HG03571 (cell line): Measurements from ENCODE around the gene SYDE1.
"Not testable (repeated sequence)": the region's sequence is repeated elsewhere in the genome, so short reads cannot be mapped to it uniquely, and the experiment has no call there.

Source experiments
- ATAC-seq: cut with Tn5 transposase; IDR thresholded peaks from one replicate; pipeline ENCODE4 v1.9.1; 2021; ENCODE audit not compliant: unreplicated experiment

Gene SYDE1, protein sequence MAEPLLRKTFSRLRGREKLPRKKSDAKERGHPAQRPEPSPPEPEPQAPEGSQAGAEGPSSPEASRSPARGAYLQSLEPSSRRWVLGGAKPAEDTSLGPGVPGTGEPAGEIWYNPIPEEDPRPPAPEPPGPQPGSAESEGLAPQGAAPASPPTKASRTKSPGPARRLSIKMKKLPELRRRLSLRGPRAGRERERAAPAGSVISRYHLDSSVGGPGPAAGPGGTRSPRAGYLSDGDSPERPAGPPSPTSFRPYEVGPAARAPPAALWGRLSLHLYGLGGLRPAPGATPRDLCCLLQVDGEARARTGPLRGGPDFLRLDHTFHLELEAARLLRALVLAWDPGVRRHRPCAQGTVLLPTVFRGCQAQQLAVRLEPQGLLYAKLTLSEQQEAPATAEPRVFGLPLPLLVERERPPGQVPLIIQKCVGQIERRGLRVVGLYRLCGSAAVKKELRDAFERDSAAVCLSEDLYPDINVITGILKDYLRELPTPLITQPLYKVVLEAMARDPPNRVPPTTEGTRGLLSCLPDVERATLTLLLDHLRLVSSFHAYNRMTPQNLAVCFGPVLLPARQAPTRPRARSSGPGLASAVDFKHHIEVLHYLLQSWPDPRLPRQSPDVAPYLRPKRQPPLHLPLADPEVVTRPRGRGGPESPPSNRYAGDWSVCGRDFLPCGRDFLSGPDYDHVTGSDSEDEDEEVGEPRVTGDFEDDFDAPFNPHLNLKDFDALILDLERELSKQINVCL

DNA sequence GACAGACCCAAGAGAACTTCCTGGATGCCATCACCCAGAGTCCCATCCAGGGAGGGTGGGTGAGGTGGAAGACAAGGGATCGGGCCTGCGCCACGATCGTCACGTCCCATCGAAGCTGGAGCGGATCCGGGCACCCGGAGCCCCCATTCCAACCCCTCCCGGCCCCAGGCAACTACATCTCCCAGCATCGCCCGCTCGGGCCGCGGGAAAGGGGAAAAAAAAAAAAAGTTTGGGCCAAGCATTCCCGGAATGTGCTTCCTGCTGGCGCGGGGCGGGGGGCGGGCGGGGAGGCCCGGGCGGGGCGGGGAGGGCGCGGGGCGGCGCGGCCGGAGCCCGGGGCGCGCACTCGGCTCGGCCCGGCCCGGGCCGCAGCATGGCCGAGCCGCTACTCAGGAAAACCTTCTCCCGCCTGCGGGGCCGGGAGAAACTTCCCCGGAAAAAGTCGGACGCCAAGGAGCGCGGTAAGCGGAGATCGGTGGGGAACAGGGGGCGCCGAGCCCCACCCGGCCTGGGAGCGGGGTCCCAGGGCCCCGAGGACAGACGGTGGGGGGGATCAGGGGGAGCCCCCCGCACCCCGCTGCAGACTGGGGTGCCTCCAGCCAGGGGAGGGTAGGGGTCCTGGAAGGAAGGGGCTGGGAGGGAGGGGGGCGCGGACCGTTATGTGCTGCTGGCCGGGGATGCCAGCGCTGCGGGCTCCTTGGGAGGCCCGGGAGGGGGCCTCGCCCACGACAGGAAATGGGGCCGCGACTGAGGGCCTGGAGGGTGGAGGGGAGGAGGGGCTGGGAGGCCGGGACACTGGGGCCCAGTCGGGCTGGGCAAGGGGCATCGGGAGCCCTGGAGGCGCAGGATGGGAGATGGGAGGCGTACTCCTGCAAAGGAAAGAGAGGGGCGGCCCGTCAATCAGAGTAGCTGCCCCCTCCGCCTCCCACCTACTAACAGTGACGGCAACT, at the start of gene SYDE1:
Gene SYDE1 (plus strand): TSS at position 341 of the 950 bp plus-strand sequence. CDS start 33 bp downstream, at position 374.
- no peak for ATAC-seq

DNA sequence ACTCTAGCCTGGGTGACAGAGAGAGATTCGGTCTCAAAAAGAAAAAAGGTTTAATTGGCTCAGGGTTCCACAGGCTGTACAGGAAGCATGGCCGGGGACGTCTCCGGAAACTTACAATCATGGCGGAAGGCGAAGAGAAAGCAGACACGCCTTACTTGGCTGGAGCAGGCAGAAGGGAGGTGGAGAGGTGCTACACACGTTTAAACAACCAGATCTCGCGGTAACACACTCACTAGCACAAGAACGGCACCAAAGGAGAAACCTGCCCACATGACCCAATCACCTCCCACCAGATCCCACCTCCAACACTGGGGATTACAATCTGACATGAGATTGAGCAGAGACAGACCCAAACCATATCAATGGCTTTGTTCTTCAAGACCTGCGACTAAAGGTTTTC, 45.2 kb upstream of the SYDE1 start:
- ATAC-seq: no peak

DNA sequence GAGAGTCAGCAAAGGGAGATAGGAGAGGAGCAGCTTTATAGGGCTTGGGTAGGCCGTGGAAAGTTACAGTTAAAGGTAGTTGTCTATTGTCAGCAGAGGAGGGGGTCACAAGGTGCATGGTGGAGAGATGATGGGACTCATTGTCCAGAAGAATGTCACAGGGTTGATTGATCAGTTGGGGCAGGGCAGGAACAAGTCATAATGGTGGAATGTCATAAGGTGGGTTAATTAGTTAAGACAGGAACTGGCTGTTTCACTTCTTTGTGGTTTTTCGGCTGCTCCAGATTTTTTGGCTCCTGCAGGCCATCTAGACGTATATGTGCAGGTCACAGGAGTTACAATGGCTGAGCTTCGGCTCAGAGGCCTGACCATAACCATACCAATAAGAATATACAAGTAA, 36.8 kb upstream of the SYDE1 start:
- ATAC-seq: not testable (repeated sequence)

DNA sequence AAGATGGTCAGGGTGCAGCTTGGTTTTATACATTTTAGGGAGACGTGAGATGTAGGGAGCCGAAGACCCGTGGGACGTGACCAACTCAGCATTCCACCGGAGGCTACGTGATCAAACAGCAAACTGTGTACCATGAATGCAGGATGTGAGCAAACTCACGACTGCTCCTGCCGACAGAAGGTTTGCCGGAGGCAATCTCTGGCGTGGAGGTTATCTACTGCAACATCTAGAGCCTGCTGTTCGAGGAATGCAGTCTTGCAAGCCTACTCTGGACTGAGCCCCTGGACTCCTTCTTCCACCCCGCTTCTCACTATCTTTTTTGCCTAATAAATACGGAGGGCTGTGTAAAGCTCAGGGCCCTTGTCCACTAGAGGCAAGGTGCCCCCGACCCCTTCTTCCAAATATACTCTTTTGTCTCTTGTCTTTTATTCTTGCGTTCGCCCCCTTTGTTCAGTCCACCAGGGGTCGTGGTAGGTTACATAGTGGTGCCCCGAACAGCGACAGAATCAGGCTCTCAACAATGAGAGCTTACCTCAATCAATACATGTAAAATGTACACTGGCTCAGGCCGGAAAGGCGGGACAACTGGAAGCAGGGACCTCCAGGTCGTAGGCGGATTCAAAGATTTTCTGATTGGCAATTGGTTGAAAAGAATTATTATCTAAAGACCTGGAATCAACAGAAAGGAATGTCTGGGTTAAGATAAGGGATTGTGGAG, 34.1 kb upstream of the SYDE1 start:
- no peak for ATAC-seq

DNA sequence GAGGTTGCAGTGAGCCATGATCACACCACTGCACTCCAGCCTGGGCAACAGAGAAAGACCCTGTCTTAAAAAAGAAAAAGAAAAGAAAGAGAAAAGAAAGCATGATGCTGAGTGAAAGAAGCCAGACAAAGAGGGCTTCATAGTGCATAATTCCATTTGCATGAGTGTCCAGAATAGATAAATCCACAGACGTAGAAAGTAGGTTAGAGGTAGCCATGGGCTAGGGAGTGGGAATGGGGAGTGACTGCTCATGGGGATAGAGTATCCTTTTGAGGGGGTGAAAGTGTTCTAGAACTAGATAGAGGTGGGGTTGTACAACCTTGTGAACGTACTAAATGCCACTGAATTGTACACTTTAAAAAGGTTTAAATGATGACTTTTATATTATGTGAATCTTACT, 32.8 kb upstream of the SYDE1 start:
- no peak for ATAC-seq

DNA sequence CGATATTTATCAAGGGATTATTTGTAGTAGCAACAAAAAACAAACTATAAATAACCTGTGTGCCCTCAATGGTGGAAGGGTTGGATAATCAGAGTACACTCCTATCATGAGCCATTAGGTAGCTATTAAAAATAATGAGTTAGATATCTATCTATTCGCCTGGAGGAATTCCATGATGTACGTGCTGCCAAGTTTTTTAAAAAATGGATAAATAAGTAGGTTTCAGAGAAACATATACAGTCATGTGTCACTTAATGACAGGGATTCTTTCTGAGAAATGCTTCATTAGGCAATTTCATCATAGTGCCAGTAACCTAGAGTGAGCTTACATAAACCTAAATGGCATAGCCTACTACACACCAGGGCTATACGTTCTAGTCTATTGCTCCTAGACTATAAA, 31.4 kb upstream of the SYDE1 start:
- no peak for ATAC-seq

DNA sequence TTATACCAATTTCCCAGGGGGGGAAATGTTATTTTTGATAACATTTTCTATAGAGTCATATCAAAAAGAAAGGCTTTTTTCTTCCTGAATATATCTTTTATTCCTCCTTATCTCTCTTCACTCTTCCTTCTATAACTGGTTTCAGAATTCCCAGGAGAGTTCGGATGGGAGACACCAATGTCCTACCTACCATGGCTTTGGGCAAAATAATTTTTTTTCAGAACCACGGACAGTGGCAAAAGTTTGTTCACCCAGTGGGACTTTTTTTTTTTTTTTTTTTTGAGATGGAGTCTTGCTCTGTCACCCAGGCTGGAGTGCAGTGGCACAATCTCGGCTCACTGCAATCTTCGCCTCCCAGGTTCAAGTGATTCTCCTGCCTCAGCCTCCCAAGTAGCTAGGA, 27.2 kb upstream of the SYDE1 start:
- ATAC-seq: not testable (repeated sequence)

DNA sequence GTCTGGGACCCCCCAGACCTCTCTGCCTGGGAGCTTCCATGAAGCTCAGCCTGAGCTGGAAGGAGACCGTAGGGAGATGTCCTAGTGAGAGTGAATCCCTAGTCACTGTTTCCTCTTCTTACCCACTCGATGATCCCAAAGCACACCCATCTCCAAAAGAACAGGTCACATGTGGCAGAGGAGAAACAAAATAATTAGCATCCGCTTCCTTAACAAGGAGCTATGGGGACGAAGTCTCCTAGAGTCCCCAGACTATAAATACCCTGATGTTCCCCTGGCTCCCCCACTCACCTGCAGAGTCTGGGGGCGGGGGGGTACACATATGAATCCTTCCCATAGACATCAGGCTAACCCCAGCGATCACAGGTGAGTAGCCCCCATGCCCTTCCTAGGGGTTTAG, 25.3 kb upstream of the SYDE1 start, which contains the start of gene OR1I1:
Gene OR1I1 (plus strand): TSS at position 301 of the 400 bp plus-strand sequence. CDS start 4,855 bp downstream, outside the sequence.
- ATAC-seq: no peak

DNA sequence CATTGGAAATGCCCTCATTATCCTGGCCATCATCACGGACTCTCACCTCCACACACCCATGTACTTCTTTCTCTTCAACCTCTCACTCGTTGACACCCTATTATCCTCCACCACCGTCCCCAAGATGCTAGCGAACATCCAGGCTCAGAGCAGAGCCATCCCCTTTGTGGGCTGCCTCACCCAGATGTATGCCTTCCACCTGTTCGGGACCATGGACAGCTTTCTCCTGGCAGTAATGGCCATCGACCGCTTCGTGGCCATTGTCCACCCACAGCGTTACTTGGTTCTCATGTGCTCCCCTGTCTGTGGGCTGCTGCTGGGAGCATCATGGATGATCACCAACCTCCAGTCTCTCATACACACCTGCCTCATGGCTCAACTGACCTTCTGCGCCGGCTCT, 20.0 kb upstream of the SYDE1 start:
- ATAC-seq: no peak

DNA sequence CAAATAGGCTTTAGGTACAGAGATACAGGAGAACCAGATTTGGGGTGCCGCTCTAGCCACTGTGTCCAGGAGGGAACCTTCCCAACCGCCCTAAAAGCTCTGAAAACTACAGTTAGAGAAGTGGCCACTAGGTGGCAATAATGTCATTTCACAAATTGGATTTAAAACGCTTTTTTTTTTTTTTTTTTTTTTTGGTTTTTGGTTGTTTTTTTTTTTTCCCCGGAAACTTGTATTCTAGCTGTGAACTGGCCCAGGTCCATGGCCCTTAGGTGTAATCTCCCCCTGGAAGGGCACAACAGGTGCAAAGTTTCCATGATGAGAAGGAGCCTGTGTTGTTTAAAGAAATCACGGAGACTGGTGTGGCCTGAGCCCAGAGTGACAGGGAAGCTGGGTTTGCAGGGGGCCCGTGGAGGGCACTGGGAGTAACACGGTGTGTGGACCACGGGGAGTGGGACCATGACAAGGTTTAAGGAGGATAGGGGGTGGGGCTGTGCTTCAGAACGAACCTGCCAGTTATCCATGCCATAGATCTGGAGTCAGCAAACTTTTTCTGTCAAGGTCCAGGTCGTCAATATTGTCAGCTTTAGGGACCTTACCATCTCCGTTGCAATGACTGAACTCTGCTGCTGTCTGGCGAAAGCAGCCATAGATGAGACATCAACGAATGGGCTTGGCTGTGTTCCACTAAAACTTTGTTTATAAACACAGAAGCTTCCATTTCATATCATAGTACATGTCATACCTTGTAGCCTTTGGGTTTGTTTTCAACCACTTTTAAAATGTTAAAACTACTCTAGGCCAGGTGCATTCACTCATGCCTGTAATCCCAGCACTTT, 15.1 kb upstream of the SYDE1 start:
- no peak for ATAC-seq

DNA sequence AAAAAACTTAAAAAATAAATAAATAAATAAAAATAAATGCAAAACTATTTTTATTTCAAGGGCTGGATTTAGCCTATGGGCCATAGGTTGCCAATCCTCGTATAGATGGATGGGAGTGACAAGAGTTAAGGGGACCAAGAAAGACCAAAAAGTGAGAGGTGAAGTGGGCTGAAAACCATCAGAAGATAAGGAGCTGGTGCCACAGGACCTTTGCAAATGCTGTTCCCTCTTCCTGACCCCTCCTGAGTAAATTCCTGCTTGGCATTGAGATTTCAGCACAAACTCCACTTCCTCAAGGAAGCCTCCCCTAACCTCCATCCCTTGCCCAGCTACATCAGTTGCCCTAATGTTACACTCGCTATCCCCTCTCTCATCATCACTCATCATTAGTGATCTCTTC, 14.2 kb upstream of the SYDE1 start:
- ATAC-seq: no peak

DNA sequence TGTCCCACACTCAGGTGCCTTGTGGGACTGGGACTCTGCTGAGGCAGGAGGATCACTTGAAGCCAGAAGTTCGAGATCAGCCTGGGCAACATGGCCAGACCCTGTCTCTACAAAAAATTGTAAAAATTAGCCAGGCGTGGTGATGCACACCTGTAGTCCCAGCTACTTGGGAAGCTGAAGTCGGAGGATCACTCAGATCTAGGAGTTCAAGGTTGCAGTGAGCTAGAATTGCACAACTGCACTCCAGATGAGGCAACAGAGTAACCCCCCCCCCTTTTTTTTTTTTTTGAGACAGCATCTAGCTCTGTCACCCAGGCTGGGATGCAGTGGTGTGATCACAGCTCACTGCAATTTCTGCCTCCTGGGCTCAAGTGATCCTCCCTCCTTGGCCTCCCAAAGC, 11.0 kb upstream of the SYDE1 start:
- no peak for ATAC-seq

DNA sequence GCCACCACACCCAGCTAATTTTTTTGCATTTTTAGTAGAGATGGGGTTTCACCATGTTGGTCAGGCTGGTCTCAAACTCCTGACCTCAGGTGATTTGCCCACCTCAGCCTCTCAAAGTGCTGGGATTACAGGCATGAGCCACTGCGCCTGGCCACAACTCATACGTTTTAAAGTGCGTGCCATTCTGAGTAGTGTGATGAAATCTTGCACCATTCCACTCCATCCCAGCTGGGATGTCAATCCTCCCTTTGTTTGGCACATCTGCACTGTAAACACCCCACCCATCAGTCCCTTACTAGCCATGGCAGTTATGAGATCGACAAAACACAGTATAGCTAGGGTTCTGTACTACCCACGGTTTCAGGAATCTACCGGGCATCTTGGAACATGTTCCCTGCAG, 9.2 kb upstream of the SYDE1 start:
- not testable (repeated sequence) for ATAC-seq

DNA sequence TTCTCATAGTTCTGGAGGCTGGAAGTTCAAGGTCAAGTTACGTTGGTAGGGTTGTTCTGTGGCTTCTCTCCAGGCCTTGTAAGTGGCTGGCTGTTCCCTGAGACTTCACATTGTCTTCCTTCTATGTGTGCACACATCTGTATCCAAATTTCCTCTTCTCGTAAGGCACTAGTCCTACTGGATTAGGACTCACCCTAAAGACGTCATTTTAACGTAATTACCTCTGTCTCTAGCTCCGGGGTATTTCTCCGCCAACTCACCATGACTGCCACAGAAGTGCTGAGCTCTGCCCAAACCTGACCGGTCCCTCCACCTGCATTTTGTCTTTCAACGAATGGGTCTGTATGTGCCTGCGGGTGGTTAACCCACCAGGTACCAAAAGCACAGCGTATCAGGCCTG, 8.7 kb upstream of the SYDE1 start:
- no peak for ATAC-seq

DNA sequence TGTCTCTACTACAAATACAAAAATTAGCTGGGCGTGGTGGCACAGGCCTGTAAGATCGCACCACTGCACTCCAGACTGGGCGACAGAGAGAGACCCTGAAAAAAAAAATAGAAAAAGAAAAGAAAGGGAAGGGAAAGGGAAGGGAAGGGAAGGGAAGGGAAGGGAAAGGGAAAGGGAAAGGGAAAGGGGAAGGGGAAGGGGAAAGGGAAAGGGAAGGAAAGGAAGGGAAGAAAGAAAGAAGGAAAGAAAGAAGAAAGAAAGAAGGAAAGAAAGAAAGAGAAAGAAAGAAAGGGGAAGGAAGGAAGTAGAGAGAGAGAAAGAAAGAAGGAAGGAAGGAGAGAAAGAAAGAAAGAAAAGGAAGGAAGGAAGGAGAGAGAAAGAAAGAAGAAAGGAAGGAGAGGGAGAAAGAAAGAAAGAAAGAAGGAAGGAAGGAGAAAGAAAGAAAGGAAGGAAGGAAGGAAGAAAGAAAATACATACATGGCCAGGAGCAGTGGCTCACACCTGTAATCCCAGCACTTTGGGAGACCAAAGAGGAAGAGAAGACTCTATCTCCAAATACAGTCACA, 8.1 kb upstream of the SYDE1 start:
- ATAC-seq: no peak

DNA sequence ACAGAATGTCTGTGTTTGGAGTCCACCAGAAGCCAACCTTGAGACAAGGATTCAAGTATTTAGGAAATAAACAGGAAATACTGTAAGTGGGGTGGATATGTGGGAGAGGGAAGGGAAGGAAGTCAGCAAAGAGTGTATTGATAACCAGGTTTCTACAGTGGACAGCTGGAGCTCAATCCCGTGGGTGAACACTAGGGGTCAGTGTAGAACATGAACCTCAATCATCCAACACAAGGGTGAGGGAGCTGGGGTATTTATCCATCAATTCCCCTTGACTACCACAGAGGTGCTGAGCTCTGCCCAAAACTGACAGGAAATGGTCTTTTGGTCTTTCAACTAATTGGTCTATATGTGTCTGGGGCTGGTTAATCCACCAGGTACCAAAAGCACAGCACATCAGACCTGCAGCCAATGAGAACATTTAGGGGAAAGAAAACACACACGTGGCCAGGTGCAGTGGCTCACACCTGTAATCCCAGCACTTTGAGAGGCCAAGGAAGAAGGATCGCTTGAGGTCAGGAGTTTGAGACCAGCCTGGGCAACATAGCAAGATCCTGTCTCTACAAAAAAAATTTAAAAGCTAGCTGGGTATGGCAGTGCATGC, 5.6 kb upstream of the SYDE1 start:
- ATAC-seq: no peak

DNA sequence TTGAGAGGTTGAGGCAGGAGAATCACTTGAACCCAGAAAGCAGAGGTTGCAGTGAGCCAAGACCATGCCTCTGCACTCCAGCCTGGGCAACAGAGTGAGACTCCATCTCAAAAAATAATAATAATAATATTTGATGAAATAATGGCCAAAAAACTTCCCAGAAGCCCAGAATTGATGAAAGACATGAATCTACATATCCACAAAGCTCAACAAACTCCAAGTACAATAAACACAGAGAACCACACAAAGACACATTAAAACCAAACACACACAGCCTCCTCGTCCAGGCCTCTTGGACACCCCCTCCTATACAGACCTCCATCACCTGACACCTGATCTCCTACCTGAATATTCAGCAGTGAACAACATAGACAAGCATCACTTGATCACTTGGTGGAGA, 3.2 kb upstream of the SYDE1 start:
- ATAC-seq: no peak

DNA sequence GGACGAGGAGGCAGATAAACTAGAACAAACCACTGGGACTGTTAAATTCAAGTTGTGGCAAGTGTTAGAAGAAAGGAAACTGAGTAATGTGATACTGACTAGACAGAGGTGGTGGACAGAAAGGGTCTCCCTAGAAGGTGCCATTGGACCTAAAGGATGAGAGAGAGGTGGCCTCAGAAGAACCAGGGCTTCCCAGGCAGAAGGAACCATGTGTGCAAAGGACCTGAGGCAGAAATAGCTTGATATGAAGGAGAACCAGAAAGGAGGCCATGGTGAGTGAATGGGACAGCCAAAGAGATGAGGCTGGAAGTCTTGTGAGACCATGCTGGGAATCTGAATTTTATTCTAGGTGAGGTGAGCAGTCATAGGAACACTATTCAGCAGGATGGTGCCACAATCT, 2.8 kb upstream of the SYDE1 start:
- no peak for ATAC-seq

DNA sequence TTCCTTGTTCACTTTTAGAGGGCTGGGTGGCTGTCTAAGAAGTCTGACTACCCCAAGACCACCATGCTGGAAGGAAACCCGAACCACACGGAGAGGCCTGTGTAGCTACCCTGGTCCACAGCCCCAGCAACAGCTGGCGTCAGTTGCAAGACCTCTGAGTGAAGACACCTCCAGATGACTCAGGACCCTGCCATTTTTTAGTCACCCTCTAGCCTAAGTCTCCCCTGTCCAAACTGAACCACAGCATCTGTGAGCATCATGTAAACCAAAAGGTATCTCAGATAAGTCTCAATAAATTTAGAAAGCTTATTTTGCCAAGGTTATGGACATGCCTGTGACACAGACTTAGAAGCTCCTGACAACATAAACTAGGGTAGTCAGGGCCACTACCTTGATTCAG, 2.2 kb upstream of the SYDE1 start:
- ATAC-seq: no peak
